ENCODE results near the gene ADORA2A.

ADORA2A gene

GRCh38 chr22:24418786-24419474 lies 8.5 kb upstream of the ADORA2A start:
- DNase-seq (ENCODE audit: low read depth), result no peak

GRCh38 chr22:24419475-24419850 lies 7.9 kb upstream of the ADORA2A start:
- no peak for DNase-seq (ENCODE audit: low read depth)

- DNase-seq (ENCODE audit: low read depth), result no peak
These were observed 7.1 kb upstream of the ADORA2A start for GRCh38 chr22:24420072-24420976.

GRCh38 chr22:24420977-24421343 lies 6.4 kb upstream of the ADORA2A start:
- DNase-seq (ENCODE audit: low read depth), result no peak

GRCh38 chr22:24421428-24421931 lies 5.9 kb upstream of the ADORA2A start:
- no peak for DNase-seq (ENCODE audit: low read depth)

GRCh38 chr22:24422102-24422665 lies 5.2 kb upstream of the ADORA2A start:
- no peak for DNase-seq (ENCODE audit: low read depth)

- peak; percentile 47 for DNase-seq (ENCODE audit: low read depth)
These were observed 3.8 kb upstream of the ADORA2A start for GRCh38 chr22:24423519-24424000.

GRCh38 chr22:24424001-24424900 lies 3.1 kb upstream of the ADORA2A start:
- no peak for DNase-seq (ENCODE audit: low read depth)

- DNase-seq (ENCODE audit: low read depth), result no peak
These were observed 2.3 kb upstream of the ADORA2A start for GRCh38 chr22:24424901-24425775.

- DNase-seq (ENCODE audit: low read depth), result no peak
These were observed 963 bp upstream of the ADORA2A start for GRCh38 chr22:24426436-24426835.

- DNase-seq (ENCODE audit: low read depth), result no peak
These were observed 424 bp upstream of the ADORA2A start for GRCh38 chr22:24426851-24427499.

- no peak for DNase-seq (ENCODE audit: low read depth)
These were observed 1.5 kb downstream of the ADORA2A start for GRCh38 chr22:24428751-24429410.

- DNase-seq (ENCODE audit: low read depth), result no peak
These were observed 2.3 kb downstream of the ADORA2A start for GRCh38 chr22:24429411-24430365.

GRCh38 chr22:24430431-24431308 lies 3.3 kb downstream of the ADORA2A start:
- DNase-seq (ENCODE audit: low read depth), result no peak

- no peak for DNase-seq (ENCODE audit: low read depth)
These were observed 4.1 kb downstream of the ADORA2A start for GRCh38 chr22:24431309-24432034.

GRCh38 chr22:24432059-24432853 lies 4.9 kb downstream of the ADORA2A start:
- no peak for DNase-seq (ENCODE audit: low read depth)
